K562 (cell line): ENCODE results near the gene CHMP5. TPM values are rescaled to one million over a fixed set of nuclear protein-coding genes. Genes with fewer than 3 reads are reported as not detected.

ENCODE experiments used
- ATAC-seq: fragments of 200-7000 bp; cut with Tn5 transposase; 3 replicates; pipeline ENCODE4 v1.9.1; 2020; ENCODE audit warnings: moderate library complexity
- BruUV-seq: library from RNA; stranded (reverse); fragments of 400-500 nt; replicated peaks from 2 replicates; lab custom pipeline; 2021; lab: Mats Ljungman, UMichigan
- CTCF ChIA-PET: fragments of 300-600 bp; formaldehyde crosslinking; extraction: SDS; loops from one replicate; lab custom pipeline; 2021; ENCODE audit warnings: low intra/inter-chr PET ratio; lab: Yijun Ruan, JAX
- POLR2A ChIA-PET: fragments of 300-600, 350-650 bp; sonication (Branson Sonifier 250); formaldehyde crosslinking; extraction: SDS; loops from one replicate; lab custom pipeline; 2021; ENCODE audit warnings: antibody characterized with exemption, inconsistent platforms; lab: Yijun Ruan, JAX
- DNase-seq, 4 experiments: peaks; one replicate each; pipeline versions ENCODE4 v3.0.0 to v3.0.0-alpha.2; 2011 to 2018; ENCODE audit warnings: low spot score in 3 of 4, mixed read lengths in 3 of 4; ENCODE audit errors: extremely low read depth in 1 of 4
- FAIRE-seq: peaks from 2 replicates; lab custom pipeline; 2011; peaks lifted over from hg19 to GRCh38; lab: Jason Lieb, UNC
- H2AFZ ChIP-seq: 2 replicates; pipeline ENCODE4 v1.6.0; 2011; ENCODE audit warnings: low read depth, low read length, control low read depth, inconsistent platforms
- H3K27ac ChIP-seq: fragments of 200-600 bp; 3 replicates; pipeline ENCODE4 v1.8.0; 2011; ENCODE audit warnings: low read depth, mild to moderate bottlenecking, control low read depth, inconsistent platforms, low read length, moderate library complexity, mixed read lengths; ENCODE audit errors: extremely low read depth
- H3K27me3 ChIP-seq, 2 experiments: fragments of 300-600 bp in 1 of 2; 2 replicates in 1 of 2; 3 replicates in 1 of 2; pipeline versions ENCODE4 v1.6.0 to v1.8.0; 2011; ENCODE audit warnings: inconsistent platforms in 2 of 2, low read length in 2 of 2, mild to moderate bottlenecking in 1 of 2, mixed read lengths in 1 of 2, moderate library complexity in 1 of 2; ENCODE audit not compliant: control insufficient read depth in 2 of 2, insufficient read depth in 2 of 2
- H3K36me3 ChIP-seq: fragments of 300-600 bp; 3 replicates; pipeline ENCODE4 v1.8.0; 2011; ENCODE audit warnings: mild to moderate bottlenecking, low read length, inconsistent platforms; ENCODE audit not compliant: control insufficient read depth, insufficient read depth
- H3K4me1 ChIP-seq, 2 experiments: fragments of 200-600 bp in 1 of 2; replicated peaks in 1 of 2; 2 replicates in 1 of 2; 3 replicates in 1 of 2; pipeline versions ENCODE4 v1.5.1 to v1.8.0; 2011; ENCODE audit warnings: inconsistent platforms in 2 of 2, low read length in 2 of 2, mild to moderate bottlenecking in 1 of 2, mixed read lengths in 1 of 2, moderate library complexity in 1 of 2; ENCODE audit not compliant: control insufficient read depth in 2 of 2, insufficient read depth in 2 of 2
- H3K4me2 ChIP-seq: 2 replicates; pipeline ENCODE4 v1.6.1; 2011; ENCODE audit warnings: low read length, control low read depth, inconsistent platforms, mixed read lengths; ENCODE audit not compliant: insufficient read depth
- H3K4me3 ChIP-seq: fragments of 200-600 bp; sonication (generic), shearing (Covaris generic); 2 replicates; pipeline ENCODE4 v1.5.1; 2016; ENCODE audit warnings: control low read depth, inconsistent platforms
- H3K79me2 ChIP-seq: fragments of 200-600 bp; 3 replicates; pipeline ENCODE4 v1.8.0; 2011; ENCODE audit warnings: low read length, inconsistent platforms; ENCODE audit not compliant: control insufficient read depth, insufficient read depth
- H3K9ac ChIP-seq, 2 experiments: 2 replicates each; pipeline versions ENCODE4 v1.6.0 to v1.6.1; 2011; ENCODE audit warnings: low read depth in 2 of 2, low read length in 2 of 2, control low read depth in 1 of 2, inconsistent platforms in 1 of 2, mild to moderate bottlenecking in 1 of 2, mixed read lengths in 1 of 2; ENCODE audit not compliant: insufficient read depth in 1 of 2
- H3K9me1 ChIP-seq: one replicate; pipeline ENCODE4 v1.6.0; 2011; ENCODE audit warnings: inconsistent platforms, mild to moderate bottlenecking, low read length, moderate library complexity; ENCODE audit not compliant: control insufficient read depth, insufficient read depth
- H3K9me3 ChIP-seq: replicated peaks from 2 replicates; pipeline ENCODE4 v1.5.1; 2011; ENCODE audit warnings: low read depth, low read length, inconsistent platforms; ENCODE audit not compliant: control insufficient read depth, insufficient read depth
- H4K20me1 ChIP-seq: replicated peaks from 2 replicates; pipeline ENCODE4 v1.6.1; 2011; ENCODE audit warnings: low read length, inconsistent platforms, mixed read lengths; ENCODE audit not compliant: control insufficient read depth, insufficient read depth
- CEBPB ChIP-seq: fragments of 450-650 bp; IDR thresholded peaks from 2 replicates; pipeline ENCODE4 v1.6.1; 2016; ENCODE audit warnings: missing genetic modification characterization, missing compliant biosample characterization
- CEBPG ChIP-seq, 3 experiments: fragments of 200-800 bp in 1 of 3; sonication (Bioruptor generic) in 1 of 3; sonication (generic) in 1 of 3; formaldehyde crosslinking in 1 of 3; IDR thresholded peaks in 2 of 3; conservative IDR thresholded peaks in 1 of 3; 2 replicates each; pipeline versions ENCODE4 v1.6.1 to v1.8.0; 2016 to 2022; ENCODE audit warnings: missing compliant biosample characterization in 2 of 3, missing genetic modification characterization in 2 of 3, mild to moderate bottlenecking in 1 of 3, missing genetic modification reagents in 1 of 3
- EGR1 ChIP-seq: fragments of 450-650 bp; conservative IDR thresholded peaks from 2 replicates; pipeline ENCODE4 v1.6.1; 2017; ENCODE audit warnings: mild to moderate bottlenecking
- MCM5 ChIP-seq: fragments of 450-650 bp; IDR thresholded peaks from 2 replicates; pipeline ENCODE4 v1.6.1; 2016; ENCODE audit warnings: low read depth
- NFE2 ChIP-seq: IDR thresholded peaks from 2 replicates; pipeline ENCODE4 v1.6.1; 2014; ENCODE audit warnings: antibody characterized with exemption, low read depth
- ZBTB1 ChIP-seq: sonication (generic); formaldehyde crosslinking; IDR thresholded peaks from 2 replicates; pipeline ENCODE4 v1.8.1; 2023; ENCODE audit warnings: missing genetic modification reagents, low read depth, mild to moderate bottlenecking, borderline replicate concordance
- ZNF23 ChIP-seq: fragments of 250-450 bp; sonication (Bioruptor Pico); IDR thresholded peaks from 2 replicates; pipeline ENCODE4 v1.4.0; 2020; ENCODE audit warnings: mild to moderate bottlenecking
- ZNF324 ChIP-seq: fragments of 250-450 bp; sonication (Bioruptor Pico); IDR thresholded peaks from 2 replicates; pipeline ENCODE4 v1.4.0; 2020; ENCODE audit warnings: mild to moderate bottlenecking
- WGBS: fragments of 100-300 bp; shearing (Covaris generic); methylation state at CpG from one replicate; pipeline ENCODE4 v1.1.6; 2016; ENCODE audit warnings: low coverage, mixed read lengths; ENCODE audit not compliant: insufficient coverage; ENCODE audit errors: missing lambda C conversion rate; 5-methylcytosine and 5-hydroxymethylcytosine counted together
- in situ Hi-C: fragments of 300-500 bp; cut with MboI; formaldehyde crosslinking; loops from 4 replicates; pipeline ENCODE4 v1.15.0; 2018; ENCODE audit warnings: inconsistent platforms, mixed read lengths
- intact Hi-C: fragments of 100-400 bp; cut with micrococcal nuclease; formaldehyde crosslinking; loops from 2 replicates; pipeline ENCODE4 v1.14.2; 2022
- polyA plus RNA-seq, 8 experiments: library from polyadenylated mRNA; depleted of rRNA in 4 of 8; stranded (reverse) in 5 of 8; unstranded in 3 of 8; fragments of >200 nt; fragmentation: Nextera tagmentation in 2 of 8; fragmentation: Illumina TruSeq in 1 of 8; extraction: Ambion mirVana in 2 of 8; extraction: Trizol in 1 of 8; gene quantifications; 2 replicates each; pipeline versions ENCODE4 v1.2.1 to v1.2.3, GENCODE V29; 2011 to 2014; ENCODE audit warnings: inconsistent platforms in 1 of 8, missing spikeins in 1 of 8
- total RNA-seq, 7 experiments: library from RNA; depleted of rRNA in 6 of 7; stranded (reverse); fragments of >200 nt in 6 of 7; fragmentation: Illumina TruSeq in 2 of 7; extraction: Trizol in 2 of 7; gene quantifications; 2 replicates each; pipeline versions ENCODE4 v1.2.1 to v1.2.3, GENCODE V29; 2011 to 2021; ENCODE audit warnings: low replicate concordance in 1 of 7
- TF ChIP-seq, protein P1 (sequence below): IDR thresholded peaks from 2 replicates; pipeline ENCODE4 v1.6.1; 2011; ENCODE audit warnings: borderline replicate concordance, low read depth, mild to moderate bottlenecking, moderate library complexity, low read length; ENCODE audit not compliant: insufficient read depth, poor library complexity, severe bottlenecking

CHMP5 gene
- total and polyA plus RNA-seq, 9 of the 15 experiments (the other 6 are each of a cell fraction or from before 2014, with no cell fraction given) = 36.0 to 105 (median 54.9) TPM

DNA sequence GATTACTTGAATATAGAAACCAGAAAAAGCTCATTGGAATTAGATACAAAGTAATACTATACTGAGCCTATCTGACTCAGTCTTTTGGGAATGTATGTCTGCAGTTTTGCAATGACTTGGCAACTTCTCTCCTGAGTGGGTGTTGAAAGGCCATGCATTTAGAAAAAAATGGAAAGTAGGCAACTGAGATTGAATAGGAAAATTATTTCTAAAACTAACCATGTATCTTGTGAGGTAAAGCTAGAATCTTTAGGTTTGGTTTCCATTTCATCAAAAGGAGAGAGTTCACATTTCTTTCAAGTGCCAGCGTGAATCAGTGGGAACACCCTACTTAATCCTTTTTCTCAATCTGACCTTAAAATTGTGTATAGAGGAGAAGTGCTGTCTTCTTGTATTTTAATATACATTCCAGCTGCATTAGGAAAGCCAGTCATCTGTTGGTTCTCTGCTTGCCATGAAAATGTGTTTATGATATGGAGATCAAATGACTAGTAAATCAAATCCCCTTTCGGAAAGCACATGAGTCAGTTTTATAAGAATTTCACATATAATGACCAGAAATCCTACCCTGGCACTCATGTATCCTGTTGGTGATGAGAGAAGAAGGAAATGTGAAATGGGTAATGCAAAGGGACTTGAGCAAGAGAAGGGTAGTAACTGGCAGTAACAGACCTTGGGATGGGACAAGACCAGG lies 55.9 kb downstream of the CHMP5 start:
- no peaks in the 10 kb centered on the region for H4K20me1 ChIP-seq
- H3K79me2 ChIP-seq = no peaks in the 10 kb centered on the region
- FAIRE-seq (peak; percentile 19), ATAC-seq (no peak), DNase-seq (no peak)
- H3K9me3 ChIP-seq = no peaks in the 10 kb centered on the region
- BruUV-seq = no TSS peak
- no peak overlapping the region for H3K4me3 ChIP-seq
- H2AFZ ChIP-seq = no peak overlapping the region
- no peak overlapping the region for H3K4me2 ChIP-seq
- 100% methylated on average over 2 of the region's 2 CpGs for WGBS
- no peak for TF ChIP-seq ZBTB1 (CRISPR knock-in tag)
- no peak for TF ChIP-seq ZNF324
- peak; percentile 34; the same call in 1 of the 2 replicates for TF ChIP-seq NFE2
- 0 out of 2 replicates have a peak, but pooled peaks have one; percentile 21 for TF ChIP-seq EGR1
- POLR2A ChIA-PET = interaction anchor here (1.1 kb wide), 1 partner anchor 30 kb away, joined by 4 read pairs; the partner anchor contains the start of gene NFX1
- H3K27me3 ChIP-seq = no peaks in the 10 kb centered on the region
- no peak overlapping the region for H3K9ac ChIP-seq
- CTCF ChIA-PET = no interaction called here
- H3K27ac ChIP-seq = no peak overlapping the region
- no peaks in the 10 kb centered on the region for H3K4me1 ChIP-seq
- H3K9me1 ChIP-seq = no peaks in the 10 kb centered on the region
- in situ Hi-C loops (no loop called here), intact Hi-C loops (no loop called here)
- H3K36me3 ChIP-seq = peaks cover 81% of the 10 kb centered on the region

DNA sequence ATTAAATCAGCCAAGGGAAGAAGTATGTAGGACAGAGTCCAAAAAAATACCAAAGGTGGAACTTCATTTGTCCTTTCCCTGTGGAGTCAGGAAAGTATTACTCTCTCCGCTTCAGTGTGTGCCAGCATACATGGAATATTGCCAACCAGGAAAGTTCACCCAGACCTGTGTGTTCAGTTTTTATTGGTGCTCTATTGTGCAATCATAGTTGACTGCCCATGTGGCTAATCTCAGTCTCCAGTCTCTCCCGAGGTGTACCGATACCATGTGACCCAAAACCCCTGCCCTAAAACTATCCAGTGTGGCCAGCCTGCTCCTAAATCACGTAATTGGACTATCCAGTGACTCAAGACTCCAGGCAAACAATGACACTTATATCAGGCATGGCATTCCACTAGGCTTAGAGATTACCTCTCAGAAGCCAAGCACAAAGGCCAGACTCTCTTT lies 64.3 kb downstream of the CHMP5 start:
- ATAC-seq (no peak), FAIRE-seq (no peak), DNase-seq (no peak)
- ChIA-PET CTCF (no interaction called here), POLR2A (interaction anchor here (1.4 kb wide), 1 partner anchor 11 kb away, joined by 6 read pairs; no protein-coding TSS in a partner anchor)
- Histone ChIP-seq H3K27me3 (no peaks in the 10 kb centered on the region), H3K4me1 (peaks cover 0 to 6% of the 10 kb centered on the region in 2 experiments; a peak in 3 of 5 replicates), H3K4me2 (no peak overlapping the region), H3K9me1 (no peaks in the 10 kb centered on the region), H4K20me1 (no peaks in the 10 kb centered on the region), H3K27ac (no peak overlapping the region), H3K4me3 (no peak overlapping the region), H2AFZ (no peak overlapping the region), H3K9ac (no peak overlapping the region), H3K79me2 (no peaks in the 10 kb centered on the region), H3K36me3 (peaks cover 68% of the 10 kb centered on the region), H3K9me3 (peaks cover 3% of the 10 kb centered on the region; the same call in 1 of the 2 replicates)
- intact Hi-C loops (no loop called here), in situ Hi-C loops (no loop called here)
- TF ChIP-seq ZNF23 (CRISPR knock-in tag) (no peak), CEBPG (CRISPR knock-in tag; IDR thresholded peaks at IDR 0.05) (no peak), CEBPG (tag; conservative IDR thresholded peaks at IDR 0.05 in 1 of 2, IDR thresholded peaks at IDR 0.05 in 1 of 2) (peak; percentile 15 to 27; a peak in 1 of 4 replicates), CEBPB (tag) (peak; percentile 74), MCM5 (no peak)
- TF ChIP-seq, protein P1, sequence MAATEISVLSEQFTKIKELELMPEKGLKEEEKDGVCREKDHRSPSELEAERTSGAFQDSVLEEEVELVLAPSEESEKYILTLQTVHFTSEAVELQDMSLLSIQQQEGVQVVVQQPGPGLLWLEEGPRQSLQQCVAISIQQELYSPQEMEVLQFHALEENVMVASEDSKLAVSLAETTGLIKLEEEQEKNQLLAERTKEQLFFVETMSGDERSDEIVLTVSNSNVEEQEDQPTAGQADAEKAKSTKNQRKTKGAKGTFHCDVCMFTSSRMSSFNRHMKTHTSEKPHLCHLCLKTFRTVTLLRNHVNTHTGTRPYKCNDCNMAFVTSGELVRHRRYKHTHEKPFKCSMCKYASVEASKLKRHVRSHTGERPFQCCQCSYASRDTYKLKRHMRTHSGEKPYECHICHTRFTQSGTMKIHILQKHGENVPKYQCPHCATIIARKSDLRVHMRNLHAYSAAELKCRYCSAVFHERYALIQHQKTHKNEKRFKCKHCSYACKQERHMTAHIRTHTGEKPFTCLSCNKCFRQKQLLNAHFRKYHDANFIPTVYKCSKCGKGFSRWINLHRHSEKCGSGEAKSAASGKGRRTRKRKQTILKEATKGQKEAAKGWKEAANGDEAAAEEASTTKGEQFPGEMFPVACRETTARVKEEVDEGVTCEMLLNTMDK = no peak
- 79% methylated on average over 4 of the region's 4 CpGs for WGBS
- BruUV-seq = no TSS peak
